IPS-20b (cell line): ENCODE results near the gene TNFRSF21.
"Not testable (repeated sequence)": the region's sequence is repeated elsewhere in the genome, so short reads cannot be mapped to it uniquely, and the experiment has no call there.

Source experiments
- H3K27ac ChIP-seq: one replicate; pipeline ENCODE4 v1.5.1; 2013; ENCODE audit warnings: low read length
- H3K27me3 ChIP-seq: 2 replicates; pipeline ENCODE4 v1.6.1; 2013; ENCODE audit warnings: mild to moderate bottlenecking, low read length, inconsistent platforms; ENCODE audit not compliant: insufficient read depth
- H3K36me3 ChIP-seq: 2 replicates; pipeline ENCODE4 v1.6.1; 2013; ENCODE audit warnings: low read depth, mild to moderate bottlenecking, inconsistent platforms, low read length, moderate library complexity; ENCODE audit not compliant: insufficient read depth
- H3K4me1 ChIP-seq: 2 replicates; pipeline ENCODE4 v1.6.1; 2013; ENCODE audit warnings: mild to moderate bottlenecking, control low read depth, inconsistent platforms, low read length, moderate library complexity; ENCODE audit not compliant: insufficient read depth
- H3K4me3 ChIP-seq: 2 replicates; pipeline ENCODE4 v1.5.1; 2013; ENCODE audit warnings: mild to moderate bottlenecking, low read length, inconsistent platforms
- H3K9ac ChIP-seq: 2 replicates; pipeline ENCODE4 v1.6.1; 2013; ENCODE audit warnings: low read depth, mild to moderate bottlenecking, inconsistent platforms, low read length, moderate library complexity
- H3K9me3 ChIP-seq: 2 replicates; pipeline ENCODE4 v1.6.1; 2013; ENCODE audit warnings: mild to moderate bottlenecking, low read depth, low read length, inconsistent platforms; ENCODE audit not compliant: insufficient read depth

Gene TNFRSF21

DNA sequence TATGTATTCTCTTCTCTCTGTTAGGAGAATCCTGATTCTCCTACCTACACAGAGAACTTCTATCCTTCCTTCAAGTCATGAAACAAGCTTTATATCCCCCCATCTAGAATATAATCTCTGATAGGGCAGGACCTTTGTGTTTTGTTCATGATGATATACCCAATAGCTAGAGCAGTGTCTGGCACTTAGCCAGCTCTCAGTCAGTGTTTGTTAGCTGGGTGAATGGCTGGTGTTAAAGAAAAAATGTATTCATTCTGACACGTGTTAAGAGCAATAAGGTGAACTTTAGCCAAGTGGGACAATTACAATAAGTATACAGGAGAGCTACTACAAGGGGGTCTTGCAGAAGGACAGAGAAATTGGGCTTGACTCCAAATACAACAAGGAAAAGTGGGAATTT lies 34.3 kb upstream of the TNFRSF21 start:
- Histone ChIP-seq H3K9me3 (no peaks in the 10 kb centered on the region), H3K27ac (no peak overlapping the region), H3K27me3 (no peaks in the 10 kb centered on the region), H3K4me1 (no peaks in the 10 kb centered on the region), H3K36me3 (no peaks in the 10 kb centered on the region), H3K9ac (no peak overlapping the region), H3K4me3 (no peak overlapping the region)

DNA sequence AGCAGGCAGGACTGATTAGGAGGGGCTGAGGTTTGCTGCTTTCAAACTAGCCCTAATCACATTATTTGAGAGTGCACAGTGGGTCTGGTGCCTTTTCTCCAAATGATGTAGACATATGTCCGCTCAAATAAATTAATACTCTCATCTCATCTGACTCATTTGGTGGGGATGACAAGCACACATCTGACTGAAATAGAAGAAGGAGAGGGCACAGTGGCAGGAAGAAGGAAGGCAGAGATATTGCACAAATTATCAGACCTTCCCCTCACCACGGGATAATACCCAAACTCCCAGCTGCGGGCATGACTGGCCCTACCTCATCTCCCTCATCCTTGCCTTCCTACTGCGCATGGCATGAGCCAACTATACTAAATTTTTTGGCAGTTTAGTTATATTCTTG lies 33.9 kb upstream of the TNFRSF21 start:
- Histone ChIP-seq H3K4me3 (no peak overlapping the region), H3K9ac (no peak overlapping the region), H3K27me3 (no peaks in the 10 kb centered on the region), H3K9me3 (no peaks in the 10 kb centered on the region), H3K27ac (no peak overlapping the region), H3K36me3 (no peaks in the 10 kb centered on the region), H3K4me1 (no peaks in the 10 kb centered on the region)

- Histone ChIP-seq H3K4me3 (no peak overlapping the region), H3K9me3 (no peaks in the 10 kb centered on the region), H3K36me3 (no peaks in the 10 kb centered on the region), H3K27ac (no peak overlapping the region), H3K27me3 (no peaks in the 10 kb centered on the region), H3K4me1 (no peaks in the 10 kb centered on the region), H3K9ac (no peak overlapping the region)
Measured at GRCh38 chr6:47342824-47343223, 33.1 kb upstream of the TNFRSF21 start.

DNA sequence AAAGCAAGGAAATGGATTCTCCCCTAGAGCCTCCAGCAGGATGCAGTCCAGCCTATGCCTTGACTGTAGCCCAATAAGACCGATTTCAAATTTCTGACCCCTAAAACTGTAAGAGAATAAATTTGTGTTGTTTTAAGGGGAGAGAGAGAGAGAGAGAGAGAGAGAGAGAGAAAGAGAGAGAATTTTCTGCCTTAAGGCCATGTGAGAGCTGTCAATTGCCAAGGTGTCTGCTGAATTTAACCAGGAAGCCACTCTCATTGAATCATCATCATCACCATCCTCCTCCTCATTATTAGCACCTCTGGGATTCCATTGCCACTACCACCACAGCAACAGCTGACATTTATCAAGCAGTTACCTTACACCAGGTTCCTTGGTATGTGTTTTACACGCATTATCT lies 27.8 kb upstream of the TNFRSF21 start:
- H3K27ac ChIP-seq, result no peak overlapping the region
- H3K27me3 ChIP-seq, result no peaks in the 10 kb centered on the region
- no peak overlapping the region for H3K4me3 ChIP-seq
- no peaks in the 10 kb centered on the region for H3K9me3 ChIP-seq
- no peak overlapping the region for H3K9ac ChIP-seq
- no peaks in the 10 kb centered on the region for H3K4me1 ChIP-seq
- no peaks in the 10 kb centered on the region for H3K36me3 ChIP-seq

DNA sequence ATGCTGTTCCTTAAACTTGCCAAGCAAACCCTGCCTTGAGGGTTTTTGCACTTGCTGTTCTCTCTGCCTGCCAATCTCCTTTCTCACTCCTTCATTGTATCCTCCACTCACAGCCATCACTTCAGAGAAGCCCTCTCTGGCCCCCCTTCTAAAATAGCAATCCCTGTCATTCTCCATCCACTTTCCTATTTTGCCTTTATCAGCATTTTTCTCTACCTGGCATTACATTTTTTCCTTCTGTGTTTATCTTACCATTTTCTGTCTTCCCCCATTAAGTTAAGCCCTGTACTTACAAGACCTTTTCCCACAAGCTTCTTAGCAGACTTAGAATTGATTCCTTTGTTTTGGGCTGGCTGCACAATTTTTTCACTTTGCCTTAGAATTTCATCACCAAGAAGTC lies 26.6 kb upstream of the TNFRSF21 start:
- no peak overlapping the region for H3K9ac ChIP-seq
- H3K27ac ChIP-seq, result no peak overlapping the region
- no peaks in the 10 kb centered on the region for H3K9me3 ChIP-seq
- no peaks in the 10 kb centered on the region for H3K27me3 ChIP-seq
- no peaks in the 10 kb centered on the region for H3K36me3 ChIP-seq
- H3K4me3 ChIP-seq, result no peak overlapping the region
- H3K4me1 ChIP-seq, result no peaks in the 10 kb centered on the region

- H3K4me1 ChIP-seq, result no peaks in the 10 kb centered on the region
- no peak overlapping the region for H3K4me3 ChIP-seq
- H3K9me3 ChIP-seq, result no peaks in the 10 kb centered on the region
- no peak overlapping the region for H3K9ac ChIP-seq
- H3K27me3 ChIP-seq, result no peaks in the 10 kb centered on the region
- H3K27ac ChIP-seq, result no peak overlapping the region
- H3K36me3 ChIP-seq, result no peaks in the 10 kb centered on the region
Measured at GRCh38 chr6:47335466-47335865, 25.8 kb upstream of the TNFRSF21 start.

- no peaks in the 10 kb centered on the region for H3K36me3 ChIP-seq
- H3K9me3 ChIP-seq, result no peaks in the 10 kb centered on the region
- H3K4me3 ChIP-seq, result no peak overlapping the region
- no peaks in the 10 kb centered on the region for H3K27me3 ChIP-seq
- no peak overlapping the region for H3K27ac ChIP-seq
- H3K9ac ChIP-seq, result no peak overlapping the region
- no peaks in the 10 kb centered on the region for H3K4me1 ChIP-seq
Measured at GRCh38 chr6:47334334-47334733, 24.6 kb upstream of the TNFRSF21 start.

DNA sequence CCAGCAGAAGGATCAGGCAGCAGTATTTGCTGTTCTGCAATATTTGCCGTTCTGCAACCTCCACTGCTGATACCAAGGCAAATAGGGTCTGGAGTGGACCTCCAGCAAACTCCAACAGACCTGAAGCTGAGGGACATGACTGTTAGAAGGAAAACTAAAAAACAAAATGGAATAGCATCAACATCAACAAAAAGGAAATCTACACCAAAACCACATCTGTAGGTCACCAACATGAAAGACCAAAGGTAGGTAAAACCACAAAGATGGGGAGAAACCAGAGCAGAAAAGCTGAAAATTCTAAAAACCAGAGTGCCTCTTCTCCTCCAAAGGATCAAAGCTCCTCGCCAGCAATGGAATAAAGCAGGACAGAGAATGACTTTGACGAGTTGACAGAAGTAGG lies 18.9 kb upstream of the TNFRSF21 start:
- not testable (repeated sequence) for H3K36me3 ChIP-seq, H3K9me3 ChIP-seq, H3K4me1 ChIP-seq, H3K27me3 ChIP-seq, H3K4me3 ChIP-seq, H3K9ac ChIP-seq, H3K27ac ChIP-seq

DNA sequence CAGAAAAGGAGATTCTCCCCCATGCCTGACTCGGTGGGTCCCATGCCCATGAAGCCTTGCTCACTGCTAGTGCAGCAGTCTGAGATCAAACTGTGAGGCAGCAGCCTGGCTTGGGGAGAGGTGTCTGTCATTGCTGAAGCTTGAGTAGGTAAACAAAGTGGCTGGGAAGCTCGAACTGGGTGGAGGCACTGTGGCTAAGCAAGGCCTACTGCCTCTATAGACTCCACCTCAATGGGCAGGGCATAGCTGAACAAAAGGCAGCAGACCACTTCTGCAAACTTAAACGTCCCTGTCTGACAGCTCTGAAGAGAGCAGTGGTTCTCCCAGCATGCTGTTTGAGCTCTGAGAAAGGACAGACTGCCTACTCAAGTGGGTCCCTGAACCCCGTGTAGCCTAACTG lies 18.4 kb upstream of the TNFRSF21 start:
- H3K4me3 ChIP-seq, H3K27me3 ChIP-seq, H3K27ac ChIP-seq, H3K9me3 ChIP-seq, H3K36me3 ChIP-seq, H3K4me1 ChIP-seq, H3K9ac ChIP-seq: not testable (repeated sequence)

- Histone ChIP-seq H3K36me3 (no peaks in the 10 kb centered on the region), H3K4me3 (no peak overlapping the region), H3K27ac (no peak overlapping the region), H3K27me3 (no peaks in the 10 kb centered on the region), H3K9me3 (peaks cover 9% of the 10 kb centered on the region; the same call in 1 of the 2 replicates), H3K9ac (no peak overlapping the region), H3K4me1 (peaks cover 6% of the 10 kb centered on the region; the same call in 1 of the 2 replicates)
Measured at GRCh38 chr6:47323887-47324286, 14.2 kb upstream of the TNFRSF21 start.

GRCh38 chr6:47323321-47323720 lies 13.6 kb upstream of the TNFRSF21 start:
- peaks cover 7% of the 10 kb centered on the region; the same call in 1 of the 2 replicates for H3K9me3 ChIP-seq
- H3K4me1 ChIP-seq, result peaks cover 6% of the 10 kb centered on the region; the same call in 1 of the 2 replicates
- H3K4me3 ChIP-seq, result no peak overlapping the region
- no peaks in the 10 kb centered on the region for H3K27me3 ChIP-seq
- no peaks in the 10 kb centered on the region for H3K36me3 ChIP-seq
- H3K27ac ChIP-seq, result no peak overlapping the region
- H3K9ac ChIP-seq, result no peak overlapping the region

GRCh38 chr6:47321577-47321976 lies 11.9 kb upstream of the TNFRSF21 start:
- Histone ChIP-seq H3K4me3 (no peak overlapping the region), H3K27me3 (no peaks in the 10 kb centered on the region), H3K4me1 (peaks cover 6% of the 10 kb centered on the region; the same call in 1 of the 2 replicates), H3K27ac (no peak overlapping the region), H3K9ac (no peak overlapping the region), H3K36me3 (no peaks in the 10 kb centered on the region), H3K9me3 (no peaks in the 10 kb centered on the region)

DNA sequence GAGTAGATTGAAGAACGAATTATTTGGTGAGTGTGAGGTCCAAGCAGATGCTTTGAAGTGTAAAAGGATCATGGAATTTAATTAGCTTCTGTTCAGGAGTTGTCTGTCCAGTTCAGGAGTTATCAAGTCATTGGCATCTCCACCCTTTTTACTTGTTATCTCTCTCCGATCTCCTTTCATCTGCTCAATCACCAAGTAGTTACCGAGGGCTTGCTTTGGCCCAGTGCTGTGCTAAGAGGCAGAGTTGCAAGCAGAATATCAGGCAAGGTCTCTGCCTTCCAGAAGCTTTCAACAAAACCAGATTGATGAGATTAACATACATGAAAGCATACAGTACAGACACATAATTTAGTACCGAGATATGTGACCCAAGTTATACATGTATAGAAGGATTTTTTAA lies 10.2 kb upstream of the TNFRSF21 start:
- Histone ChIP-seq H3K4me1 (peaks cover 6% of the 10 kb centered on the region; the same call in 1 of the 2 replicates), H3K4me3 (no peak overlapping the region), H3K9ac (no peak overlapping the region), H3K9me3 (no peaks in the 10 kb centered on the region), H3K27me3 (no peaks in the 10 kb centered on the region), H3K27ac (no peak overlapping the region), H3K36me3 (no peaks in the 10 kb centered on the region)
